HepG2 (cell line): ENCODE data around the gene GNG7. TPM values are rescaled to one million over a fixed set of nuclear protein-coding genes. Genes with fewer than 3 reads are reported as not detected.

Experiments used
- ATF2 ChIP-seq: sonication (generic); formaldehyde crosslinking; IDR thresholded peaks from 2 replicates; pipeline ENCODE4 v1.4.0; 2020; ENCODE audit warnings: missing genetic modification reagents
- ATF7 ChIP-seq, 2 experiments: fragments of 450-650 bp in 1 of 2; sonication (generic) in 1 of 2; formaldehyde crosslinking in 1 of 2; IDR thresholded peaks; 2 replicates each; pipeline versions ENCODE4 v1.4.0 to v1.6.1; 2016 to 2020; ENCODE audit warnings: antibody characterized with exemption in 1 of 2, mild to moderate bottlenecking in 1 of 2, missing genetic modification reagents in 1 of 2
- ERF ChIP-seq: IDR thresholded peaks from 2 replicates; pipeline ENCODE4 v1.6.1; 2018; ENCODE audit warnings: missing biosample characterization, missing genetic modification reagents
- ETS1 ChIP-seq: sonication (generic); formaldehyde crosslinking; IDR thresholded peaks from 2 replicates; pipeline ENCODE4 v1.4.0; 2020; ENCODE audit warnings: missing genetic modification reagents
- FOXP1 ChIP-seq, 2 experiments: fragments of 450-650 bp in 1 of 2; IDR thresholded peaks; 2 replicates each; pipeline ENCODE4 v1.6.1; 2017 to 2018; ENCODE audit warnings: antibody characterized with exemption in 1 of 2
- MEIS2 ChIP-seq: sonication (generic); formaldehyde crosslinking; IDR thresholded peaks from 2 replicates; pipeline ENCODE4 v1.9.0; 2021; ENCODE audit warnings: mild to moderate bottlenecking, missing genetic modification reagents
- PHF20 ChIP-seq: sonication (generic); formaldehyde crosslinking; IDR thresholded peaks from 2 replicates; pipeline ENCODE4 v1.5.0; 2020; ENCODE audit warnings: mild to moderate bottlenecking, missing genetic modification reagents
- SMAD3 ChIP-seq: sonication (generic); formaldehyde crosslinking; IDR thresholded peaks from 2 replicates; pipeline ENCODE4 v1.4.0; 2020; ENCODE audit warnings: missing genetic modification reagents
- SMARCE1 ChIP-seq: fragments of 450-650 bp; IDR thresholded peaks from 2 replicates; pipeline ENCODE4 v1.6.1; 2017; ENCODE audit warnings: borderline replicate concordance
- SNAI1 ChIP-seq: sonication (generic); formaldehyde crosslinking; IDR thresholded peaks from 2 replicates; pipeline ENCODE4 v1.5.0; 2020; ENCODE audit warnings: mild to moderate bottlenecking, missing genetic modification reagents, borderline replicate concordance
- SOX5 ChIP-seq: IDR thresholded peaks from 2 replicates; pipeline ENCODE4 v1.6.1; 2016; ENCODE audit warnings: borderline replicate concordance
- SYNCRIP ChIP-seq: fragments of 200-400 bp; formaldehyde crosslinking; IDR thresholded peaks from 2 replicates; pipeline ENCODE4 v1.6.1; 2018; ENCODE audit warnings: mild to moderate bottlenecking, low read depth, low read length; ENCODE audit not compliant: insufficient read depth
- TSC22D2 ChIP-seq: sonication (generic); formaldehyde crosslinking; IDR thresholded peaks from 2 replicates; pipeline ENCODE4 v1.5.1; 2020; ENCODE audit warnings: missing genetic modification reagents, mild to moderate bottlenecking, borderline replicate concordance
- ZBTB33 ChIP-seq: sonication (generic); formaldehyde crosslinking; IDR thresholded peaks from 2 replicates; pipeline ENCODE4 v1.4.0; 2020; ENCODE audit warnings: missing genetic modification reagents
- ZNF12 ChIP-seq: sonication (generic); formaldehyde crosslinking; IDR thresholded peaks from 2 replicates; pipeline ENCODE4 v1.5.0; 2020; ENCODE audit warnings: missing genetic modification reagents
- ZNF264 ChIP-seq: sonication (generic); formaldehyde crosslinking; IDR thresholded peaks from 2 replicates; pipeline ENCODE4 v1.4.0; 2020; ENCODE audit warnings: missing genetic modification reagents
- ZNF354B ChIP-seq: sonication (generic); formaldehyde crosslinking; IDR thresholded peaks from 2 replicates; pipeline ENCODE4 v1.8.0; 2022; ENCODE audit warnings: mild to moderate bottlenecking, missing genetic modification reagents
- ZNF468 ChIP-seq: sonication (generic); formaldehyde crosslinking; IDR thresholded peaks from 2 replicates; pipeline ENCODE4 v1.8.0; 2022; ENCODE audit warnings: mild to moderate bottlenecking, moderate library complexity, missing genetic modification reagents
- ZNF562 ChIP-seq: sonication (generic); formaldehyde crosslinking; IDR thresholded peaks from 2 replicates; pipeline ENCODE4 v1.8.0; 2022; ENCODE audit warnings: missing genetic modification reagents, borderline replicate concordance
- ZNF672 ChIP-seq: sonication (generic); formaldehyde crosslinking; IDR thresholded peaks from 2 replicates; pipeline ENCODE4 v1.8.1; 2022; ENCODE audit warnings: missing genetic modification reagents
- ZNF768 ChIP-seq: sonication (generic); formaldehyde crosslinking; IDR thresholded peaks from 2 replicates; pipeline ENCODE4 v1.4.0; 2020; ENCODE audit warnings: missing genetic modification reagents
- ZNF772 ChIP-seq: sonication (generic); formaldehyde crosslinking; IDR thresholded peaks from 2 replicates; pipeline ENCODE4 v1.5.0; 2020; ENCODE audit warnings: mild to moderate bottlenecking, missing genetic modification reagents
- ZNF780A ChIP-seq: sonication (generic); formaldehyde crosslinking; IDR thresholded peaks from 2 replicates; pipeline ENCODE4 v1.8.0; 2022; ENCODE audit warnings: mild to moderate bottlenecking, missing genetic modification reagents, moderate library complexity
- polyA plus RNA-seq, 8 experiments: library from polyadenylated mRNA; depleted of rRNA in 3 of 8; stranded (reverse) in 7 of 8; unstranded in 1 of 8; fragments of >200 nt; fragmentation: Illumina TruSeq in 4 of 8; extraction: Trizol in 4 of 8; gene quantifications; 2 replicates each; pipeline versions ENCODE4 v1.2.1 to v1.2.3, GENCODE V29; 2011 to 2016; ENCODE audit warnings: low read depth in 4 of 8, missing spikeins in 1 of 8, mixed read lengths in 1 of 8; ENCODE audit not compliant: insufficient read depth in 1 of 8
- total RNA-seq, 5 experiments: library from RNA; depleted of rRNA; stranded (reverse); fragments of >200 nt; fragmentation: Illumina TruSeq; extraction: Trizol; gene quantifications; 2 replicates each; pipeline ENCODE4 v1.2.3, GENCODE V29; 2016; ENCODE audit warnings: low read depth in 1 of 5

The GNG7 gene
- total and polyA plus RNA-seq, 2 of the 13 experiments (the other 11 are each of a cell fraction or from before 2014, with no cell fraction given) = 1.4 to 3.3 TPM

- TF ChIP-seq ZNF772 (CRISPR knock-in tag) (peak; percentile 18; the same call in 1 of the 2 replicates), ZNF264 (no peak), SOX5 (CRISPR knock-in tag) (peak; percentile 73; the same call in 1 of the 2 replicates), ZNF12 (CRISPR knock-in tag) (peak; percentile 25; the same call in 1 of the 2 replicates), ZNF354B (CRISPR knock-in tag) (no peak), ZNF562 (CRISPR knock-in tag) (no peak), PHF20 (CRISPR knock-in tag) (no peak), SMARCE1 (no peak), ZNF672 (CRISPR knock-in tag) (no peak), ATF2 (CRISPR knock-in tag) (peak; percentile 89), SNAI1 (CRISPR knock-in tag) (0 out of 2 replicates have a peak, but pooled peaks have one; percentile 62), ERF (CRISPR knock-in tag) (peak; percentile 69), FOXP1 (IDR thresholded peaks at IDR 0.05) (no peak), FOXP1 (CRISPR knock-in tag; IDR thresholded peaks at IDR 0.05) (no peak), ZNF768 (CRISPR knock-in tag) (no peak), ETS1 (no peak), TSC22D2 (CRISPR knock-in tag) (no peak), SMAD3 (peak; percentile 70; the same call in 1 of the 2 replicates), ZBTB33 (CRISPR knock-in tag) (peak; percentile 71), ZNF468 (no peak), MEIS2 (CRISPR knock-in tag) (peak; percentile 57; the same call in 1 of the 2 replicates), ATF7 (IDR thresholded peaks at IDR 0.05) (no peak), ATF7 (CRISPR knock-in tag; IDR thresholded peaks at IDR 0.05) (peak; percentile 94), SYNCRIP (no peak), ZNF780A (CRISPR knock-in tag) (no peak)
Measured at GRCh38 chr19:2540646-2541454, 161.6 kb downstream of the GNG7 start (continued).
